Head of caudate nucleus (tissue), 42 donors: ENCODE data around the gene DNAJB2.
A peak's percentile ranks its signal among the peaks of the same experiment; 100 is the strongest.
"Not testable (repeated sequence)": the region's sequence is repeated elsewhere in the genome, so short reads cannot be mapped to it uniquely, and the experiment has no call there.

Source experiments
- DNase-seq, 42 donors: peaks; one replicate each; pipeline versions ENCODE4 v3.0.0 to v3.0.0-alpha.2; 2020 to 2021; ENCODE audit warnings: mixed read lengths in 7 of 42
- intact Hi-C: fragments of 100-400 bp; cut with DNase I; formaldehyde crosslinking; loops from one replicate; pipeline ENCODE4 v1.15.0; 2022

Gene DNAJB2

GRCh38 chr2:219294356-219295351 lies 15.5 kb downstream of the DNAJB2 start:
- intact Hi-C loops = loop anchor here (2.0 to 5.0 kb wide), 3 partner anchors 16 to 132 kb away; partner anchors contain the start of genes ANKZF1, ATG9A, DNAJB2 and NHEJ1
- DNase-seq = peak; percentile 56 to 92 (median 84)

DNA sequence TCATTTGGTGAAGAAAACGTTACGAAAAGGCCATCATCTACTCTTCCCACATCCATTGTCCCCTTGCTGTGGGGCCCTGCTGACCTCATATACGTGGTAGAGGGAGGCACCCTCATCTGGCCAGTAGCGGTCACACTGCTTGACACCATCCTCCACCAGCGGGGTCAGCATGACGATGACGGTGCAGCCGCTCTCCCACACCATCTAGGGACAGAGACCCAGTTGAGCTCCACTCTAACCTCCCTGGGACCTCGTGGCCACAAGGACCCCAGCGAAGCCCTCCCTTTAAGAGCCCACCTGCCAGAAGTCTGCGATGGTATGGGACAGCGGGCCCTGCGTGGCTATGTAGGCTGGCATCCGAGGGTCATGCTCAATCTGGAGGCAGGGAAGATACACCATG lies 17.0 kb downstream of the DNAJB2 start:
- intact Hi-C loops = loop anchor here (5.0 kb wide), 2 partner anchors 69 to 134 kb away; partner anchors contain the start of genes ANKZF1, ATG9A and NHEJ1
- DNase-seq = peak in 4 of 42 donors; percentile 13 to 35 (median 26)

GRCh38 chr2:219296631-219297391 lies 17.6 kb downstream of the DNAJB2 start:
- intact Hi-C loops = loop anchor here (5.0 kb wide), 2 partner anchors 70 to 135 kb away; partner anchors contain the start of genes ANKZF1, ATG9A and NHEJ1
- peak in 3 of 42 donors; percentile 18 to 36 (median 28) for DNase-seq

DNA sequence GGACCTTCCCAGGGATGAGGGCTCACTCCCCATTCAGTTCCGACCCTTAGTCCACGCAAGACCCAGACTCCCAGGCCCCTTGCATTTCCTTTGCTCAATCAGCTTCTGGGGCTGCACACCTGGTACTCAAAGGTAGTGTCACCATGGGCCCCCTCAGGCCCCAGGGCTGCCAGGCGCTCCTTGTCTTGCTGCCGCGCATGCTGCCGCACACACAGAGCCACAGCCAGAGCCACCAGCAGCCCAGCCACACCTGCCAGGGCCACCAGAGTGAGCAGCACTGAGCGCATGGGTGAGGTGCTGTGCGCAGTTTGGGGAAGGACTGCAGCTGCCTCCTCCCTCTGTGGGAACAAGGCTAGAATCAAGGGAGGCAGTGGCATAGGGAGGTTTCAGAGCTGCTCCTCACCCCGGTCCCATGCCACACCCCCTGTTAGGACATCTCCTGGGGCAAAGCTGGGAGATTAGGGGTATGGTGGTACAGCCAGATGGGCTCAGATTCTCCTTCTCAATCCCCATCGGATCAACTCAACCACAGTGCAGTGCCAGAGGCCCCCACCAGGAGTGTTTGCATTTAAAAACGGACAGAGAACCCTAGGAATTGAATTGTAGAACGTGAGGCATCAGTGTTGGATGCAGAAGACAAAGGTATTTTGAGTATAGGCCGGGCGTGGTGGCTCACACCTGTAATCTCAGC lies 18.7 kb downstream of the DNAJB2 start:
- peak in 2 of 42 donors; percentile 25 to 30 for DNase-seq
- intact Hi-C loops = loop anchor here (5.0 kb wide), 2 partner anchors 71 to 136 kb away; partner anchors contain the start of genes ANKZF1, ATG9A and NHEJ1

- peak; percentile 73 to 97 (median 91) for DNase-seq
- intact Hi-C loops = loop anchor here (5.0 kb wide), 2 partner anchors 72 to 137 kb away; partner anchors contain the start of genes ANKZF1, ATG9A and NHEJ1
Observed at GRCh38 chr2:219298759-219299371, 19.7 kb downstream of the DNAJB2 start.

- peak in 2 of 42 donors; percentile 33 to 37 for DNase-seq
- intact Hi-C loops = loop anchor here (5.0 kb wide), 2 partner anchors 72 to 137 kb away; partner anchors contain the start of genes ANKZF1, ATG9A and NHEJ1
Observed at GRCh38 chr2:219299372-219299760, 20.2 kb downstream of the DNAJB2 start.

DNA sequence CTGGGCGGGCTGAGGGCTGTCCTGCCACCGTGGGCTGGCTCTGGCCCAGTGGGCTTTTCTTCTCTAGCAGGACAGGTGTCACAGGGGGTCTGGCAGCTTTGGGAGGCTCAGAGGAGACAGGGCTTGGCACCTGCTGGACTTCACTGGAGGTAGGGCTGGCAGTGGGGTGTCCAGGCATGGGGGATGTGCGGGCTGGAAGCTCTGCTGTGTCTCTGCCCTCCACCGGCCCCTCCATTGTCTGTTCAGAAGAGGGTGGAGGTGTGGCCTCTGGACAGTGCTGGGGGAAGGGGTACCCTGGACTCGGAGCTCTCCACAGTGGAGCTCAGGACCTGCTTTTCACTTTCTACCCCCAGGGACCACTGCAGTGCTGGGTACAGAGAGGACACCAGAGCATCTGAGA lies 20.9 kb downstream of the DNAJB2 start:
- intact Hi-C loops = no loop called here
- peak in 2 of 42 donors; percentile 19 to 36 for DNase-seq

GRCh38 chr2:219302412-219302968 lies 23.3 kb downstream of the DNAJB2 start:
- DNase-seq = peak in 1 of 42 donors; percentile 29
- intact Hi-C loops = no loop called here

DNA sequence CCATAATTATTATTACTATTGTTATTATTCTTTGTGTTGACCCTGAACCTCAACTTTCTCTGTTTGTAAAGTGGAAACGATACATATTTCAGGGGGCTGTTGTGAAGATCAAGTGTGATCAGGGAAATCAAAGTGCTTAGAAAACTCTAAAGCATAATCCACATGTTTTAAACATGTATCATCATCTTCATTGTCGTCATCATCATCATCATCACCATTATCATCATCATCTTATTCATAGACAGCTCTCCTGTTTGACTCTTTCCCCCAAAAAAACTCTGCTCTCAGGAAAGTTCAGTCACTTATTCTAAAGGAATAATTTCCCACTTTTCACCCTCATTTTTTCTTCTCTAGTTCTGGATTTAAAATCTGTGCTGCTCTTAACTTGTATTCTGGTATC lies 25.1 kb downstream of the DNAJB2 start:
- no peak for DNase-seq
- intact Hi-C loops = no loop called here

- intact Hi-C loops = no loop called here
- no peak for DNase-seq
Observed at GRCh38 chr2:219306047-219306446, 26.9 kb downstream of the DNAJB2 start.

- DNase-seq = peak in 33 of 42 donors; percentile 40 to 82 (median 61)
- intact Hi-C loops = no loop called here
Observed at GRCh38 chr2:219308142-219309101, 29.3 kb downstream of the DNAJB2 start.

- peak; percentile 58 to 97 (median 84) for DNase-seq
- intact Hi-C loops = no loop called here
Observed at GRCh38 chr2:219309278-219309677, 30.1 kb downstream of the DNAJB2 start, which contains the start of gene PTPRN. Gene PTPRN, minus strand, starts transcription at chr2:219309401. Its CDS starts 69 bp downstream, at chr2:219309332.

- peak in 1 of 42 donors; percentile 4 for DNase-seq
- intact Hi-C loops = not testable (repeated sequence)
Observed at GRCh38 chr2:219312683-219313263, 33.6 kb downstream of the DNAJB2 start.

- intact Hi-C loops = no loop called here
- DNase-seq = peak in 1 of 42 donors; percentile 17
Observed at GRCh38 chr2:219314804-219315468, 35.8 kb downstream of the DNAJB2 start.

DNA sequence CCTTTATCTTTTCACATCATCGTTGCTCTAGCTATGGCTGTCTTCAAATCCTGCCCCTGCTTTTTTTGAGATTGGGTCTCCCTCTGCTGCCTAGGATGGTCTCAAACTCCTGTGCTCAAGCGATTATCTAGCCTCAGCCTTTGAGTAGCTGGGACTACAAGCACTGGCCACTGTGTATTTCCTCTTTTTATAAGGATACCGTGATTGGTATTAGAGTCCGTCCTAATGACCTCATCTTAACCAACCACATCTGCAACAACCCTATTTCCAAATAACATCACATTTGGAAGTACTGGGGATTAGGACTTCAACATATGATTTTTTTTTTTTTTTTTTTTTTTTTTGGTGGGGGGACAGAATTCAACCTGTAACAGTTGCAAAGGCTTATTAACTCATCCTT lies 44.3 kb downstream of the DNAJB2 start:
- peak in 1 of 42 donors; percentile 5 for DNase-seq
- intact Hi-C loops = no loop called here

GRCh38 chr2:219325136-219325535 lies 46.0 kb downstream of the DNAJB2 start:
- intact Hi-C loops = no loop called here
- DNase-seq = peak in 1 of 42 donors; percentile 30
